ENCODE measurements around the gene DLG1. TPM values are rescaled to one million over a fixed set of nuclear protein-coding genes. Genes with fewer than 3 reads are reported as not detected.

The DLG1 gene
- total RNA-seq, 4 donors from 2014 or later: 103 to 150 (median 122) TPM

GRCh38 chr3:197023998-197024651 is 274.3 kb downstream of the DLG1 start:
- H3K9me3 ChIP-seq: no peaks in the 10 kb centered on the region
- WGBS, 2 donors: 71 to 87% methylated on average over 15 to 18 of the region's 36 CpGs
- H3K4me1 ChIP-seq: peaks cover 3 to 14% (median 5%) of the 10 kb centered on the region in 3 donors
- intact Hi-C loops (cut with DNase I): no loop called here
- no peak overlapping the region for H3K4me3 ChIP-seq
- DNase-seq: no peak
- no peak overlapping the region for H3K27ac ChIP-seq
- no peaks in the 10 kb centered on the region for H3K36me3 ChIP-seq
- peaks cover 0 to 40% (median 0%) of the 10 kb centered on the region in 4 donors for H3K27me3 ChIP-seq
- no peak for TF ChIP-seq POLR2A (IDR thresholded peaks at IDR 0.05)
- TF ChIP-seq CTCF (IDR thresholded peaks at IDR 0.05): no peak

GRCh38 chr3:197023241-197023997 is 275.0 kb downstream of the DLG1 start:
- Histone ChIP-seq H3K9me3 (no peaks in the 10 kb centered on the region), H3K27me3 (peaks cover 0 to 33% (median 0%) of the 10 kb centered on the region in 4 donors), H3K36me3 (no peaks in the 10 kb centered on the region), H3K4me1 (peaks cover 0 to 7% (median 0%) of the 10 kb centered on the region in 3 donors), H3K4me3 (peak overlapping the region in 1 of 4 donors; percentile 26), H3K27ac (no peak overlapping the region)
- TF ChIP-seq POLR2A (IDR thresholded peaks at IDR 0.05) (no peak), CTCF (IDR thresholded peaks at IDR 0.05) (no peak)
- 59 to 63% methylated on average over 17 to 23 of the region's 27 CpGs for WGBS, 2 donors
- no peak for DNase-seq
- intact Hi-C loops (cut with DNase I): no loop called here

GRCh38 chr3:197022405-197023231 is 275.8 kb downstream of the DLG1 start:
- DNase-seq: no peak
- H3K4me3 ChIP-seq: no peak overlapping the region

GRCh38 chr3:197021729-197022404 is 276.5 kb downstream of the DLG1 start:
- TF ChIP-seq CTCF (IDR thresholded peaks at IDR 0.05) (no peak), POLR2A (IDR thresholded peaks at IDR 0.05) (no peak)
- no peak for DNase-seq
- no peaks in the 10 kb centered on the region for H3K36me3 ChIP-seq
- H3K9me3 ChIP-seq: no peaks in the 10 kb centered on the region
- intact Hi-C loops (cut with DNase I): no loop called here
- H3K27ac ChIP-seq: no peak overlapping the region
- no peak overlapping the region for H3K4me3 ChIP-seq
- peaks cover 0 to 6% (median 0%) of the 10 kb centered on the region in 3 donors for H3K4me1 ChIP-seq
- 85 to 88% methylated on average over 10 to 14 of the region's 15 CpGs for WGBS, 2 donors
- H3K27me3 ChIP-seq: peaks cover 0 to 33% (median 0%) of the 10 kb centered on the region in 4 donors

More at GRCh38 chr3:197022405-197023231, 275.8 kb downstream of the DLG1 start:
- H3K36me3 ChIP-seq: no peaks in the 10 kb centered on the region
- peaks cover 0 to 33% (median 0%) of the 10 kb centered on the region in 4 donors for H3K27me3 ChIP-seq
- no peaks in the 10 kb centered on the region for H3K9me3 ChIP-seq
- intact Hi-C loops (cut with DNase I): no loop called here
- TF ChIP-seq CTCF (IDR thresholded peaks at IDR 0.05) (no peak), POLR2A (IDR thresholded peaks at IDR 0.05) (no peak)
- WGBS, 2 donors: 42 to 58% methylated on average over 14 to 15 of the region's 22 CpGs
- no peak overlapping the region for H3K27ac ChIP-seq
- peaks cover 0 to 6% (median 0%) of the 10 kb centered on the region in 3 donors for H3K4me1 ChIP-seq
